ENCODE measurements around the gene NSUN6. TPM values are rescaled to one million over a fixed set of nuclear protein-coding genes. Genes with fewer than 3 reads are reported as not detected.

Gene NSUN6
- total RNA-seq, 1 experiment from 2014 or later = 6.0 TPM

DNA sequence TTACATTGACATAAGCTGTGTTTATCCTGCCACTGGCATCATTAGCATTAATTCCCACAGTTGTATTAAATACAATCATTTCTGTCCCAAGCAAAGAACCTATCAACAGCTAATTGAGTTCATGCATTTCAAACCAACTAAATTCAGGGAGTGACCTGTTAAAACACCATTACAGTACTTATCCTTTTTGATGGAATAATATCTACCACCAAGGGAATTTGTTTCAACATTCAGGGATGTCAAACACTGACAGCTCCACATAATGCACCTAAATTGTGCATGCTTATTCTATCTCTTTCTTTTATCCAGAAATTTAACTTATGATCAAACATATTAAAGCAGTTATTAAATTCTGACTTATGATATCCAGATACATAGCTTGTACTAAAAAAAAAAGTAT lies 136.8 kb downstream of the NSUN6 start:
- no peaks in the 10 kb centered on the region for H3K9me3 ChIP-seq (ENCODE audit: low read length)
- BruUV-seq (replicated peaks) = no TSS peak
- H3K9me2 ChIP-seq (replicated peaks; ENCODE audit: low read length) = no peaks in the 10 kb centered on the region
- no peak overlapping the region for H3K27ac ChIP-seq (ENCODE audit: low read length)
- TF ChIP-seq EZH2phosphoT487 (IDR thresholded peaks at IDR 0.05; ENCODE audit: borderline replicate concordance, low read length) (no peak), CTCF (conservative IDR thresholded peaks at IDR 0.05; ENCODE audit: low read depth, low read length) (no peak), EZH2 (IDR thresholded peaks at IDR 0.05; ENCODE audit: low read length, unreplicated experiment) (no peak)
- no peaks in the 10 kb centered on the region for H3K79me2 ChIP-seq (ENCODE audit: low read length)
- H3K4me1 ChIP-seq (ENCODE audit: insufficient read depth, low read length) = no peaks in the 10 kb centered on the region
- no peaks in the 10 kb centered on the region for H3K27me3 ChIP-seq (ENCODE audit: low read length)
- intact Hi-C loops (cut with micrococcal nuclease) = no loop called here
- ATAC-seq = no peak
- no peak for DNase-seq
- POLR2A ChIA-PET (ENCODE audit: unreplicated experiment) = no interaction called here
- H2AFZ ChIP-seq (ENCODE audit: low read length) = no peak overlapping the region
- H3K4me2 ChIP-seq (ENCODE audit: low read length) = no peak overlapping the region
- H3K36me3 ChIP-seq (ENCODE audit: low read depth, low read length) = no peaks in the 10 kb centered on the region
- no peak overlapping the region for H3K9ac ChIP-seq (ENCODE audit: low read length)
- H3K4me3 ChIP-seq (ENCODE audit: low read length) = no peak overlapping the region
- no peaks in the 10 kb centered on the region for H4K20me1 ChIP-seq (ENCODE audit: low read length)
- CTCF ChIA-PET = no interaction called here
- H3F3A ChIP-seq (ENCODE audit: low read length, unreplicated experiment) = no peaks in the 10 kb centered on the region

- Histone ChIP-seq H3K4me1 (ENCODE audit: insufficient read depth, low read length) (no peaks in the 10 kb centered on the region), H3K9me3 (ENCODE audit: low read length) (no peaks in the 10 kb centered on the region), H2AFZ (ENCODE audit: low read length) (no peak overlapping the region), H3K27ac (ENCODE audit: low read length) (no peak overlapping the region), H3K36me3 (ENCODE audit: low read depth, low read length) (no peaks in the 10 kb centered on the region), H3K9me2 (replicated peaks; ENCODE audit: low read length) (no peaks in the 10 kb centered on the region), H3K79me2 (ENCODE audit: low read length) (no peaks in the 10 kb centered on the region), H3K27me3 (ENCODE audit: low read length) (no peaks in the 10 kb centered on the region), H3F3A (ENCODE audit: low read length, unreplicated experiment) (no peaks in the 10 kb centered on the region), H3K4me2 (ENCODE audit: low read length) (no peak overlapping the region), H3K9ac (ENCODE audit: low read length) (no peak overlapping the region), H3K4me3 (ENCODE audit: low read length) (no peak overlapping the region), H4K20me1 (ENCODE audit: low read length) (no peaks in the 10 kb centered on the region)
- TF ChIP-seq EZH2phosphoT487 (IDR thresholded peaks at IDR 0.05; ENCODE audit: borderline replicate concordance, low read length) = no peak
- no peak for TF ChIP-seq CTCF (conservative IDR thresholded peaks at IDR 0.05; ENCODE audit: low read depth, low read length)
- no peak for TF ChIP-seq EZH2 (IDR thresholded peaks at IDR 0.05; ENCODE audit: low read length, unreplicated experiment)
- CTCF ChIA-PET = no interaction called here
- intact Hi-C loops (cut with micrococcal nuclease) = no loop called here
- DNase-seq (no peak), ATAC-seq (no peak)
- no TSS peak for BruUV-seq (replicated peaks)
- POLR2A ChIA-PET (ENCODE audit: unreplicated experiment) = no interaction called here
These were observed 142.8 kb downstream of the NSUN6 start for GRCh38 chr10:18508587-18508986.

DNA sequence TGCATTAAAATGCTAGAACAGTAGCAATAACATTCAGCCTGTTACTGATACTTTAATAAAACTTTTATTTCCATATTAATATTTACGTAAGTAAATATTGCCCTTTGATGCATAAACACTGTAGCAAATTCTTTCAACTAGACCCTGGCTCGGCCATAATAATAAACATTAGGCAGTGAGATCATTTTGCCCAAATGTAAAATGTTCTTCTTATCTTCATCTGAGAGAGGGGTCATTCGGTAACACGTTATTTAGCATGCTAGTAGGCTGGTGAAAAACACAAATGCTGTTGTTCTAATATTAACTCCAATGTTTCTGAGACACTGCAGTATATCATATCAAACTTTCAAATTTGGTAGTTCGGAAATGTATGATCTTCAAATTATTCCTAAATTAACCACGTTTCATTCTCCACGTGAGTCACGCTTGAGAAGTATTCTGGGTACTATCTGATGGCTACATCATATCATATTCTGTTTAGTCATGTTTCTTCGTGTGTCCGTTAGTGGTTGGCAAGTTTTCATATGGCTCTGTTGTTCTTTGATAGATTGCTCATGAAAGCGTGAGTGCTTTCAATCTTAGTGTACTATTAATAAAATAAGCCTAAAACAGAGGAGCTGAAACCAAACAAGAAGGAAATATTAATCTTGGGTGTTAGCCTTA lies 145.8 kb downstream of the NSUN6 start:
- 0 out of 2 replicates have a peak overlapping the region, but pooled peaks have one; percentile 9 for H2AFZ ChIP-seq (ENCODE audit: low read length)
- no peak for TF ChIP-seq EZH2 (IDR thresholded peaks at IDR 0.05; ENCODE audit: low read length, unreplicated experiment)
- TF ChIP-seq CTCF (conservative IDR thresholded peaks at IDR 0.05; ENCODE audit: low read depth, low read length) = no peak
- TF ChIP-seq EZH2phosphoT487 (IDR thresholded peaks at IDR 0.05; ENCODE audit: borderline replicate concordance, low read length) = no peak
- H3K9me3 ChIP-seq (ENCODE audit: low read length) = no peaks in the 10 kb centered on the region
- intact Hi-C loops (cut with micrococcal nuclease) = no loop called here
- H4K20me1 ChIP-seq (ENCODE audit: low read length) = no peaks in the 10 kb centered on the region
- BruUV-seq (replicated peaks) = no TSS peak
- H3K27me3 ChIP-seq (ENCODE audit: low read length) = no peaks in the 10 kb centered on the region
- no peaks in the 10 kb centered on the region for H3K79me2 ChIP-seq (ENCODE audit: low read length)
- ATAC-seq (no peak; the same call in 1 of the 2 replicates), DNase-seq (peak; percentile 22)
- no peak overlapping the region for H3K27ac ChIP-seq (ENCODE audit: low read length)
- no peaks in the 10 kb centered on the region for H3F3A ChIP-seq (ENCODE audit: low read length, unreplicated experiment)
- H3K4me2 ChIP-seq (ENCODE audit: low read length) = peak overlapping the region; percentile 37
- ChIA-PET CTCF (no interaction called here), POLR2A (ENCODE audit: unreplicated experiment) (no interaction called here)
- no peaks in the 10 kb centered on the region for H3K9me2 ChIP-seq (replicated peaks; ENCODE audit: low read length)
- no peak overlapping the region for H3K4me3 ChIP-seq (ENCODE audit: low read length)
- no peak overlapping the region for H3K9ac ChIP-seq (ENCODE audit: low read length)
- H3K36me3 ChIP-seq (ENCODE audit: low read depth, low read length) = no peaks in the 10 kb centered on the region
- H3K4me1 ChIP-seq (ENCODE audit: insufficient read depth, low read length) = 0 out of 2 replicates have a peak, but pooled peaks cover 8% of the 10 kb centered on the region
